Central memory CD4-positive, alpha-beta T cell (primary cell): ENCODE results near the gene FBXO28.
"Not testable (repeated sequence)": the region's sequence is repeated elsewhere in the genome, so short reads cannot be mapped to it uniquely, and the experiment has no call there.

ENCODE experiments used
- DNase-seq: peaks from one replicate; pipeline ENCODE4 v3.0.0; 2022
- total RNA-seq, 3 experiments: gene quantifications; one replicate each; lab custom pipeline; 2026; lab: John Stamatoyannopoulos, UW

The FBXO28 gene, protein sequence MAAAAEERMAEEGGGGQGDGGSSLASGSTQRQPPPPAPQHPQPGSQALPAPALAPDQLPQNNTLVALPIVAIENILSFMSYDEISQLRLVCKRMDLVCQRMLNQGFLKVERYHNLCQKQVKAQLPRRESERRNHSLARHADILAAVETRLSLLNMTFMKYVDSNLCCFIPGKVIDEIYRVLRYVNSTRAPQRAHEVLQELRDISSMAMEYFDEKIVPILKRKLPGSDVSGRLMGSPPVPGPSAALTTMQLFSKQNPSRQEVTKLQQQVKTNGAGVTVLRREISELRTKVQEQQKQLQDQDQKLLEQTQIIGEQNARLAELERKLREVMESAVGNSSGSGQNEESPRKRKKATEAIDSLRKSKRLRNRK
- total RNA-seq: 40.1 to 89.1 (median 85.8) reads per million in 3 experiments

DNA sequence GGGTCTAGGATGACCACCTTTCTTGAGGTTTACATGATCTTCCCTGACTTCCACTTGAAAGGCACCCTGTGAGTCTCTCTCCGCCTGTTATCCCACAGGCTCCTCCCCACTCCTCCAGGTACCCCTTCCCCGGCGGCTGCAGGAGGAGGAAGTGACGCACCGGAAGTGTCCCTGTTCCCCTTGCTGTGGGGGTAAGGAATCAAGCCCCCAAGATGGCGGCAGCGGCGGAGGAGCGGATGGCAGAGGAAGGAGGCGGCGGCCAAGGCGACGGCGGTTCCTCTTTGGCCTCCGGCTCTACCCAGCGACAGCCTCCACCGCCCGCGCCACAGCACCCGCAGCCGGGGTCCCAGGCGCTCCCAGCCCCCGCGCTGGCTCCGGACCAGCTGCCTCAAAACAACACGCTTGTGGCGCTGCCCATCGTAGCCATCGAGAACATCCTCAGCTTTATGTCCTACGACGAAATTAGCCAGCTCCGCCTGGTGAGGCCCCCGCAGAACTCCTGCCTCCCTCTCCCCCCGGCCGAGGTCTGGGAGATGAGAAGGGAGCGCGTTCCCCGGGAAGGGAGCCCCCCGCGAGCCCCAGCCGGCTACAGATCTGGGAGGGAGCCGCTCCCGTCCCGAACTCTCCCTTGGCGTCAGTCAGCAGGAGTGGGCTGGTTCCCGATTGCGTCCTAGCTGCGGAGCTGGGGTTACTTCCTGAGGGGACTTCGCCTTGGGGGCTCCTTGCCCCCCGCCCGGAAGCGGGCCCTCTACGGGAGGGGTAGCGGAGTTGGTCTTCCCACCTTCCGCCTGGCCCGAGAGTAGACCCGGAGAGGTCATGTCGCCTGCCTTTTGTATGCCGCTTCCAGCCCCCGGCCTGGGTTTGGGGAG, at the start of gene FBXO28:
Gene FBXO28, plus strand, starts transcription at position 194 of the 869 bp plus-strand sequence. Its CDS starts 19 bp downstream, at position 213.
- peak; percentile 87 for DNase-seq

GRCh38 chr1:224064150-224064549, 49.8 kb upstream of the FBXO28 start:
- no peak for DNase-seq

DNA sequence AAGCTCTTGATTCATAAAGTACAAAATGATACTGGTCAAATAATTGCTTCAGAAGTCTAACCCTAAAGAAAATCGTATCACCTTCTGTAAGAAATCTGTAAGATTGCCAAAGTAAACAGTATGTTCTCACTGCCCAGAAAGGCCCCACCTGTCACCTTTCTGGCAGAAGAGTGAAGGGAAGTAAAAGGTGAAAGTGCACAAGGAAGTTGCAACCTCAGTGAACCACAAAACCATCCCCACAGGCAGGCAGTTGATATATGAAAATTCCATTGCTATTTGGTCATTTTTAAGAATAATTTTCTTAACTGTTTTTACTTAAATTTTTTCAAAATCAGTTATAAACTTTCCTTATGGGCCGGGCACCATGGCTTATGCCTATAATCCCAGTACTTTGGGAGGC, 48.5 kb upstream of the FBXO28 start:
- no peak for DNase-seq

DNA sequence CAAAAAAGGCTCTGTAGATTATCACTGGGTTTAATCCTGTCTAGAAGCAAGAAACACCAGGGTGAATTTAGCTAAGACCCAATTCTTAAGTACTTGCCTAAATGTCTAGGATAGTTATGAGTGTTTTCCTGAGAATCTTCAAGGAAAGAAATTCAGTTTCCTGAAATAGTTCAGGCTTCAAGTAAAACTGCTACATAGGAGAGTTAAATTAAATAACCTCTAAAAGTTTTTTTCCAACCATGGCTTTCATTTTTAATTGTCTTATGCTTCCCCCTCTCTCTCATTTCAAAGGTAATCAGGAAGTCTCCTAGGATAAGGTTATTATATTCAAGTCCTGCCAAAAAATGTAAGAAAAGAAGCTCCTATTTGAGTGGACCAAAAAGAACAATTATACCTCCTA, 46.7 kb upstream of the FBXO28 start:
- DNase-seq: no peak

DNA sequence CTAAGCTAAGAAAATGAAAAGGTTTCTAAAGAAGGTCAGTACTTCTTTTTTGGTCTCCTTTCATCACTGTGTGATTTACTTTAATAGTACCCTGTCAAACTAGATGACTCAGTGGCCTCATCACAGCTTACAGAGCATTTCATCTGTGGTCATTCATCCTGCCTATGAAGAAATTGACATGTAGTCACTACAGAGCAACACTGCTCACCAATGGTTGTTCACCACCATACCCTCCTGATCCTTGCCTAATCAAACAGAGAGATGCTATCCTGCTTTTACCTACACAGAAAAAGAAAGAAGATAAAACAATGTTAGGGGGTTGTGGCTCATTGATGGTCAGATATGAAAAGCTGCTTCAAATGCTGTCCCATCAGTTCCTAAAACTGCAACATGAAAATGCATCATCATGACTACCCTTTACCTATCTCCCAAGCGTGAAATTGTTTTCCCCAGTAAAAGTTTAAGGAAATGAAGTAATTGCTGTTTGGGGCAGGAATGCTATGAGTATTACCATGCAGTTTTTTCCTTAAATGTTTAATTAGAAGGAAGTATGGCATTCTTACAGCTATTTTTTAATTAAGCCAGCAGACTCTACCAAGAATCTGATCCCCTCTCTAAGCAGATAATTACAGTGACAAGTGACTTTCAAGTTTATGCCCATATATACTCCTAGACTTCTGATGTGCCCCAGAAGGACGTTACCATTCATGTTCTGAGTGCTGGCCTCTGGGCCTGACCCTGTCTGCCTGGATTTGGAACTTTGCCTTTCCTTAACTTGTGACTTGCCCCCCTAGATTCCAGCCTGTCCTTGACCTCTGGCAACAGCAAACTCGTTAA, 46.1 kb upstream of the FBXO28 start:
- no peak for DNase-seq

- DNase-seq: no peak
Measured at GRCh38 chr1:224068458-224069072, 45.3 kb upstream of the FBXO28 start.

- no peak for DNase-seq
Measured at GRCh38 chr1:224069138-224069537, 44.8 kb upstream of the FBXO28 start.

DNA sequence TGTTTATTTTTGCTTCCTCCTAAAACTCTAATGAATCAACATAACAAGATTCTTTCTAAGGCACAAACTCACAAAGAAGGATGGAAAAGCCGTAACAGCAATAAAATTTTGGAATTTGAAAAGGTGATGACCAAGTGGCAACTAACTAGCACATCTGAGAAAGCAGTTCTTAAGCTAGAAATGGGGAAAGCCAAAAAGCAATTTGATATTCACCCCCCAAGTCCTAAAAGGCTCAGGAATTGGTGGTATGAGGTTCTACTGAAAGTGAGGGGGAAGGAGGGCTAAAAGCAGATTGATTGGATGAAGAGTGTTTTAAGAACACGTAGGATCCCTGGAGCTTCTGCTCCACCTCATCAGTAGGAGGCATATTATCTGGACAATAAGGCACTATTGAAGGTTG, 43.4 kb upstream of the FBXO28 start:
- no peak for DNase-seq

GRCh38 chr1:224076407-224076806, 37.5 kb upstream of the FBXO28 start:
- DNase-seq: no peak

DNA sequence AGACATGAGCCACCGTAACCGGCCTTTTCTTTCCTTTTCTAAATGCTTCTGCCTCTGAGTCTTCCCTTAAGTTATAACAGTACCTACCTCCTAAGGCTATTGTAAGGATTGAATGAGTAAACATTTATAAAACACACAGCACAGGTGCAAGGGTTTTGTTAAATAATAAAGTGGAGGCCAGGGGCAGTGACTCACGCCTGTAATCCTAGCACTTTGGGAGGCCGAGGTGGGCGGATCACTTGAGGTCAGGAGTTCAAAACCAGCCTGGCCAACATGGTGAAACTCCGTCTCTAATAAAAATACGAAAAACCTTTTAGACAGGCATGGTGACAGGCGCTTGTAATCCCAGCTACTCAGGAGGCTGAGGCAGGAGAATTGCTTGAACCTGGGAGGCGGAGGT, 34.3 kb upstream of the FBXO28 start:
- DNase-seq: not testable (repeated sequence)

GRCh38 chr1:224080115-224080774, 33.7 kb upstream of the FBXO28 start:
- no peak for DNase-seq

- no peak for DNase-seq
Measured at GRCh38 chr1:224081604-224082003, 32.3 kb upstream of the FBXO28 start.

GRCh38 chr1:224082146-224082545, 31.8 kb upstream of the FBXO28 start:
- no peak for DNase-seq

DNA sequence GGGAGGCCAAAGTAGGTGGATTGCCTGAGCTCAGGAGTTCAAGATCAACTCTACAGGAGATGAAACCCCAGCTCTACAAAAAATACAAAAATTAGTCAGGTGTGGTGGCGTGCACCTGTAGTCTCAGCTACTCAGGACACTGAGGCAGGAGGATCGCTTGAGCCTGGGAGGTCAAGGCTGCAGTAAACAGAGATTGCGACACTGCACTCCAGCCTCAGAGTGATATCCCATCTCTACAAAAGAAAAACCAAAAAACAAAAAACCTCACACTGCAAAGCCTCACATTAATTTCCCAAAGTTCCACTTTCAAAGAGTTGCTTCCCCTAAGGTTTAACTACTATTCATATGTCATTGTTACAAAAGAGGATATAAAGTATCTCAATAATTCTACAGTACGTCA, 29.0 kb upstream of the FBXO28 start:
- DNase-seq: no peak

DNA sequence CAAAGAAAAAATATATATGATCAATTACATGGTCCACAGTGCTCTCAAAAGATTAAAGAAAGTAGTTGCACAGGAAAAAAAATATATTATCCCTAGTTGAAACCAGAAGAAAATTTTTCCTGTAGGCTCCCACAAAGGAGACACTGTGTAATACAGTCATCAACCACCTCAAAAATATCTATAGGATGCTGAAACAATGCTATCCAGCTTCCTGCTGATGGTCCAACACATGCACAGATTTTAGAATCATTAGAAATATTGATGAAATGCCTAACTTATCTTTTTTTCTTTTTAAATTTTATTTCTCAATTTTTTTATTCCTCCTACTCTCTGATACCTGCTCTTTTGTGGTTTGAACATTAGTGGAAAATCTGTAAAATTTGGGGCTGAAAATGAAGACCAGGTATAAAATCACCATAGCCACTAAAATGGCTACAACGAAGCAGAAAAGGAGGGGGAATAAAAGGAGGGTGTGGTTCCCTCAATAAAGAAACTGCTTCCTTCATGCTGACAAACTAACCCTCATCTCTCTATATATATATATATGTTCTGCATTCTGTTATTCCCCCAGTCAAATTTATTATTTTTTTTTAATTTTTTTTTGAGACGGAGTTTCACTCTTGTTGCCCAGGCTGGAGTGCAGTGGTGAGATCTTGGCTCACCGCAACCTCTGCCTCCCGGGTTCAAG, 28.3 kb upstream of the FBXO28 start:
- no peak for DNase-seq

- DNase-seq: no peak
Measured at GRCh38 chr1:224087286-224087794, 26.6 kb upstream of the FBXO28 start.

DNA sequence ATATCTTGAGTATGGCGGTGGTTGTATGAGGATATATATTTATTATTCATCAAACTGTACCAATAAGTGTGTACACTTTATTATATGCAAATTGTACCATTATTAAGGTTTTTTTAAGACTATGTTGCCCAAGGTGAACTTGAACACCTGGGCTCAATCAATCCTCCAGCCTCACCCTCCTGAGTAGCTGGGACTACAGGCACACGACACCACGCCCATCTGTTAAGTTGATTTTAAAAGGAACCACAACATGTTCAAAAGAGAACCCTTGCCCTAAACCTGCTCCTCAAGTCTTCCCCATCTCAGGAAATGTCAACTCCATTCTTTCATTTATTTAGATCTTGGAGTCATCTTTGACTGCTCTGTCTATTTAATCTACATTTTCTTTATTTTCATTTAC, 24.3 kb upstream of the FBXO28 start:
- no peak for DNase-seq

GRCh38 chr1:224090116-224090515, 23.8 kb upstream of the FBXO28 start:
- no peak for DNase-seq

- no peak for DNase-seq
Measured at GRCh38 chr1:224092111-224092510, 21.8 kb upstream of the FBXO28 start.

DNA sequence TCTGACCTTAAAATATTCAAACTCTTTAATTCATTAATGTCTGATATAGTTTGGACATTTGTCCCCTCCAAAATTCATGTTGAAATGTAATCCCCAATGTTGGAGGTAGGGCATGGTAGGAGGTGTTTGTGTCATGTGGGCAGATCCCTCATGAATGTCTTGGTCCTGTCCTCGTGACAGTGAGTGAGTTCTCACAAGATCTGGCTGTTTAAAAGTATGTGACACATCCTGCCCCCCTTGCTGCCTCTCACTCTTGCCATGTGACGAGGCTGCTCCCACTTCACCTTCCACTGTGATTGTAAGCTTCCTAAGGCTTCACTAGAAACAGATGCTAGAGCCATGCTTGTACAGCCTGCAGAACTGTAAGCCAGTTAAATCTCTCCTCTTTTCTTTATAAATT, 21.3 kb upstream of the FBXO28 start:
- DNase-seq: no peak

GRCh38 chr1:224095339-224095738, 18.6 kb upstream of the FBXO28 start:
- DNase-seq: no peak
